Uterus (tissue), 4 donors: Measurements from ENCODE around the gene PLEKHG2. TPM values are rescaled to one million over a fixed set of nuclear protein-coding genes. Genes with fewer than 3 reads are reported as not detected.

Source experiments
- DNase-seq, 2 donors: peaks; one replicate each; pipeline ENCODE4 v3.0.0-alpha.2; 2019 to 2020
- H3K27ac ChIP-seq, 2 donors: fragments of 200-600 bp; sonication (generic); 1 replicate in 1 of 2; 2 replicates in 1 of 2; pipeline ENCODE4 v1.5.1; 2016 to 2018
- H3K27me3 ChIP-seq, 2 donors: fragments of 200-600 bp; sonication (generic); one replicate each; pipeline ENCODE4 v1.5.1; 2018 to 2019; ENCODE audit warnings: control low read depth in 1 of 2
- H3K36me3 ChIP-seq, 2 donors: fragments of 200-600 bp; sonication (generic); one replicate each; pipeline ENCODE4 v1.5.1; 2019; ENCODE audit warnings: control low read depth in 1 of 2
- H3K4me1 ChIP-seq, 2 donors: fragments of 200-600 bp; sonication (generic); one replicate each; pipeline ENCODE4 v1.5.1; 2018 to 2019; ENCODE audit warnings: control low read depth in 1 of 2
- H3K4me3 ChIP-seq, 2 donors: fragments of 200-600 bp; sonication (generic); 1 replicate in 1 of 2; 2 replicates in 1 of 2; pipeline ENCODE4 v1.5.1; 2018 to 2019; ENCODE audit warnings: mild to moderate bottlenecking in 1 of 2
- H3K9me3 ChIP-seq, 2 donors: fragments of 200-600 bp; sonication (generic); one replicate each; pipeline ENCODE4 v1.5.1; 2019; ENCODE audit warnings: control low read depth in 1 of 2
- POLR2A ChIP-seq, 2 donors: fragments of 450-650 bp; IDR thresholded peaks; one replicate each; pipeline ENCODE4 v1.6.1; 2016; ENCODE audit warnings: antibody characterized with exemption in 2 of 2, mild to moderate bottlenecking in 1 of 2, moderate library complexity in 1 of 2
- intact Hi-C: fragments of 100-400 bp; cut with DNase I; formaldehyde crosslinking; loops from one replicate; pipeline ENCODE4 v1.15.1; 2023; ENCODE audit warnings: low total_unique reads
- total RNA-seq, 4 donors: library from RNA; depleted of rRNA in 3 of 4; stranded (reverse); fragments of >200 nt in 3 of 4; gene quantifications; one replicate each; pipeline versions ENCODE4 v1.1.0 to v1.2.4, GENCODE V29; 2014 to 2023
- TF ChIP-seq, protein P1 (sequence below), 4 experiments: fragments of 200-600 bp in 2 of 4; fragments of 450-650 bp in 2 of 4; sonication (generic) in 2 of 4; IDR thresholded peaks; one replicate each; pipeline ENCODE4 v1.5.1; 2016 to 2019; ENCODE audit warnings: antibody characterized with exemption in 4 of 4, mild to moderate bottlenecking in 2 of 4, moderate library complexity in 1 of 4
- donor health status: DM: yes; HTN: yes; CAD: no.

The PLEKHG2 gene
- total RNA-seq, 4 donors from 2014 or later = 5.1 to 120 (median 21.6) TPM

DNA sequence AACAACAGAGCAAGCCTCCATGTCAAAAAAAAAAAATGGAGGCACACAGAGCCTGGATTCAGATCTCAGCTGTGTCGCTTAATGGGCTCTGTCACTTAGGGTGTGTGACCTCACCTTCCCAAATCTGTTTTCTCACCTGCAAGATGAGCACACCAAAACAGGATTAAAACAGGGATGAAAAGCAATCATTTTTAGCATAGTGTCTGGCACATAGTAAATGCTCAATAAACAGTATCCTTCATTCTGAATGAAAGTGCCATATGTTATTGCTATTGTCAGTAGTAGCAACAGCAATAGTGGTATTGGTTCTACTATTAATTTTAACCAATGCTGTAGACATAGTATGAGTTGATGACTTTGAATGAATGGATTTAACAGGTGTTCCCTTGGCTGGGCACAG is 46.9 kb upstream of the PLEKHG2 start:
- H3K4me1 ChIP-seq = peaks cover 0 to 9% of the 10 kb centered on the region in 2 donors
- no peak for DNase-seq
- TF ChIP-seq, protein P1, sequence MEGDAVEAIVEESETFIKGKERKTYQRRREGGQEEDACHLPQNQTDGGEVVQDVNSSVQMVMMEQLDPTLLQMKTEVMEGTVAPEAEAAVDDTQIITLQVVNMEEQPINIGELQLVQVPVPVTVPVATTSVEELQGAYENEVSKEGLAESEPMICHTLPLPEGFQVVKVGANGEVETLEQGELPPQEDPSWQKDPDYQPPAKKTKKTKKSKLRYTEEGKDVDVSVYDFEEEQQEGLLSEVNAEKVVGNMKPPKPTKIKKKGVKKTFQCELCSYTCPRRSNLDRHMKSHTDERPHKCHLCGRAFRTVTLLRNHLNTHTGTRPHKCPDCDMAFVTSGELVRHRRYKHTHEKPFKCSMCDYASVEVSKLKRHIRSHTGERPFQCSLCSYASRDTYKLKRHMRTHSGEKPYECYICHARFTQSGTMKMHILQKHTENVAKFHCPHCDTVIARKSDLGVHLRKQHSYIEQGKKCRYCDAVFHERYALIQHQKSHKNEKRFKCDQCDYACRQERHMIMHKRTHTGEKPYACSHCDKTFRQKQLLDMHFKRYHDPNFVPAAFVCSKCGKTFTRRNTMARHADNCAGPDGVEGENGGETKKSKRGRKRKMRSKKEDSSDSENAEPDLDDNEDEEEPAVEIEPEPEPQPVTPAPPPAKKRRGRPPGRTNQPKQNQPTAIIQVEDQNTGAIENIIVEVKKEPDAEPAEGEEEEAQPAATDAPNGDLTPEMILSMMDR (IDR thresholded peaks at IDR 0.05) = no peak
- no peak for TF ChIP-seq POLR2A (IDR thresholded peaks at IDR 0.05)

DNA sequence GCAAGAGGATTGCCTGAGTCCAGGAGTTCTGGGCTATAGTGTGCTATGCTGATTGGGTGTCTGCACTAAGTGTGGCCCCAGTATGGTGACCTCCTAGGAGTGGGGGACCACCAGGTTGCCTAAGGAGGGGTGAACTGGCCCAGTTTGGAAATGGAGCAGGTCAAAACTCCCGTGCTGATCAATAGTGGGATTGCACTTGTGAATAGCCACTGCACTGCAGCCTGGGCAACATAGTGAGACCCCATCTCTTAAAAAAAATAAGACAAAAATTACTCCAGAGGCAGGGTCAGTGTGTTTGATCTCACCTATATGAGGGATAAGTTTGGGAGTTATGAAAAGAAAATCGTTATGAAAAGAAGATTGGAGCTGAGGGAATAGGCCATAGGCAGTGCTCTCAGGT is 43.3 kb upstream of the PLEKHG2 start:
- H3K36me3 ChIP-seq = no peaks in the 10 kb centered on the region
- H3K9me3 ChIP-seq = no peaks in the 10 kb centered on the region
- DNase-seq = no peak
- no peak overlapping the region for H3K4me3 ChIP-seq
- TF ChIP-seq, protein P1 (IDR thresholded peaks at IDR 0.05) = no peak
- TF ChIP-seq POLR2A (IDR thresholded peaks at IDR 0.05) = no peak
- intact Hi-C loops = no loop called here
- H3K27me3 ChIP-seq = no peaks in the 10 kb centered on the region
- H3K4me1 ChIP-seq = peaks cover 3 to 17% of the 10 kb centered on the region in 2 donors
- H3K27ac ChIP-seq = no peak overlapping the region

More for the DNA sequence above, 46.9 kb upstream of the PLEKHG2 start:
- no peaks in the 10 kb centered on the region for H3K9me3 ChIP-seq
- H3K4me3 ChIP-seq = no peak overlapping the region
- H3K36me3 ChIP-seq = no peaks in the 10 kb centered on the region
- H3K27ac ChIP-seq = no peak overlapping the region
- no peaks in the 10 kb centered on the region for H3K27me3 ChIP-seq
- intact Hi-C loops = no loop called here

DNA sequence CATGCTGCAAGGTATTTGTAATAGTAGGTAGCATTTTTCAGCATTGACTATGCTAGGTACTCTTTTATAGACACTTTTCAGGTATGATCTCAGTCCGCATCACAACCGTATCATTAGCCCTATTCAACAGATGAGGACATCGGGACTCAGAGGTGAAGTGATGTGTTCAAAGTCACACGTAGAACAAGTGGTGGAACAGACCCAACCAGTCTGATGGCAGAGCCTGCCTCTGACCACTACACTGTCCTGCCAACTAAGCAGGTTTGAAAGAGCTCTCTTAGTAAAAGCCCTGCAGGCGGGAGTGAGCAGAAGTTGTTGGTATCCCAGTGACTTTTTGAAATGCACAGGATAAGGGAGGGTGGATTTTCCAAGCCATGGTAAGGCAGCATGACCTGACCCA is 41.7 kb upstream of the PLEKHG2 start:
- Histone ChIP-seq H3K36me3 (no peaks in the 10 kb centered on the region), H3K4me3 (no peak overlapping the region), H3K4me1 (peaks cover 3 to 17% of the 10 kb centered on the region in 2 donors), H3K27me3 (no peaks in the 10 kb centered on the region), H3K27ac (peak overlapping the region in 1 of 2 donors; percentile 96), H3K9me3 (no peaks in the 10 kb centered on the region)
- TF ChIP-seq, protein P1 (IDR thresholded peaks at IDR 0.05) = no peak
- TF ChIP-seq POLR2A (IDR thresholded peaks at IDR 0.05) = no peak
- intact Hi-C loops = no loop called here
- no peak for DNase-seq

DNA sequence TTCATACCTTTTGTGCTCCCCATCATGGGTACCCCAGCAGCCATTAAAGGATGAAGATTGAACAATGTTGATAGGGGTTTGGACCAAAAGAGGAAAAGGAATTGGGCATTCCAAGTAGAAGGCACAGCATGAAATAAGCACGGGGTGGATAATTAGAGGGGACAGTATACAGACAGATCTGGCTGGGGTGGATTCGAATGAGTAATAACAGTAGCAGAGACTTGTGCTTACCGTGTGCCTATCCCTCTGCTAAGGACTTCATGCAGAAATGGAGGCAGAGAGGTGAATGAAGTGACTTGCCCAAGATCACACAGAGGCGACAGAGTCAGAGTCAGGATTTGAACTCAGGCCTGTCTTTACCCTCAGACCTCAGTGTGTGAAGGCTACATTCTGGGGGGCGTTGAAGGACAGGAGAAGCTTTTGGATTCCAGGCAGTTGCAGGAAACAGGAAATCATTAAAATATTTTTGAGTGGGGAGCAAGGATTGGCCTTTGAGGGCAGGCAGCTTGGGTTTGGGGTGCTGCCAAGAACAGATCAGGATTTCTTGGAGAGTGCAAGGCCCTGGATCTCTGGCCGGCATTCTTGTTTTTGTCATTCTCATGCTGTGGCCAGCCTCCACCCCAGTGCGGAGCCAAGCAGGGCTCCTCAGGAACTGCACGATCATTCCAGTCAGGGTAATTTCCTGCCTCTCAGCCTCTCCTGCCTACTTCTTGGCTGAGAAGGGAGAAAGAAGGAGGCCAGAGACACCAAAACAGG is 40.2 kb upstream of the PLEKHG2 start:
- intact Hi-C loops = no loop called here
- DNase-seq = peak; percentile 84 to 87
- Histone ChIP-seq H3K27me3 (no peaks in the 10 kb centered on the region), H3K36me3 (no peaks in the 10 kb centered on the region), H3K27ac (peak overlapping the region; percentile 90 to 96), H3K9me3 (no peaks in the 10 kb centered on the region), H3K4me3 (no peak overlapping the region), H3K4me1 (peaks cover 3 to 17% of the 10 kb centered on the region in 2 donors)
- no peak for TF ChIP-seq POLR2A (IDR thresholded peaks at IDR 0.05)
- TF ChIP-seq, protein P1 (IDR thresholded peaks at IDR 0.05) = no peak

DNA sequence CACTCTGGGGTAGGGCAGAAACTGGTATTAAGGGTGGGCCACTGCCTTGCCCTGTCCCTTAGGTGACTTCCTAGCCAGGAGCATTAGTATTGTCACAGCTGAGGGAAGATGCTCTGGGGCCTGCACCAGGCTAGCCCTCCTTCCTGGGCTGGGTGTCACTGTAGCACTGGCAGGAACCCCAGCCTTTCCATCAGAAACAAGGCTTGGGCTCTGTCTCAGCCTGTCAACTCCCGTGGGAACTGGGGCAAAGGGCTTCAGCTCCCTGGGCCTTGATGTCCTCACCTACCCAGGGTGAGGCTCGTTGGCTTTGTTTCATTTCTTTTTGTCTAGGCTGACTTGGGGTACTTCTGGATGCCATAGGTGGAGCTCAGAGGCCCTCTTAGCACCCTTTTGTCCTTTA is 39.5 kb upstream of the PLEKHG2 start:
- Histone ChIP-seq H3K4me1 (peaks cover 3 to 17% of the 10 kb centered on the region in 2 donors), H3K4me3 (no peak overlapping the region), H3K9me3 (no peaks in the 10 kb centered on the region), H3K36me3 (no peaks in the 10 kb centered on the region), H3K27me3 (no peaks in the 10 kb centered on the region), H3K27ac (peak overlapping the region; percentile 90 to 96)
- no peak for DNase-seq
- intact Hi-C loops = no loop called here
- TF ChIP-seq, protein P1 (IDR thresholded peaks at IDR 0.05) = no peak
- no peak for TF ChIP-seq POLR2A (IDR thresholded peaks at IDR 0.05)
